HL-60 (cell line): ENCODE data around the gene SLC19A3.

Source experiments
- DNase-seq, 2 experiments: peaks; one replicate each; pipeline ENCODE4 v3.0.0-alpha.2; 2010 to 2020; ENCODE audit warnings: low read depth in 1 of 2, low spot score in 1 of 2
- H3K27ac ChIP-seq: fragments of 250-450 bp; sonication (Bioruptor Pico); replicated peaks from 2 replicates; pipeline ENCODE4 v1.5.1; 2020; ENCODE audit warnings: mild to moderate bottlenecking, moderate library complexity
- H3K27me3 ChIP-seq: fragments of 250-450 bp; sonication (Bioruptor Pico); 2 replicates; pipeline ENCODE4 v1.5.1; 2021; ENCODE audit warnings: mild to moderate bottlenecking, moderate library complexity; ENCODE audit not compliant: insufficient read depth, poor library complexity, severe bottlenecking
- H3K4me3 ChIP-seq: replicated peaks from 2 replicates; pipeline ENCODE4 v1.5.1; 2011; ENCODE audit warnings: mild to moderate bottlenecking, control low read depth, low read length; ENCODE audit not compliant: insufficient read depth
- CTCF ChIP-seq: IDR thresholded peaks from one replicate; pipeline ENCODE4 v1.5.1; 2011; ENCODE audit warnings: low read length, control low read depth, inconsistent platforms; ENCODE audit not compliant: insufficient read depth
- GABPA ChIP-seq: IDR thresholded peaks from 2 replicates; pipeline ENCODE4 v1.6.1; 2012; ENCODE audit warnings: low read depth
- POLR2AphosphoS5 ChIP-seq: IDR thresholded peaks from 2 replicates; pipeline ENCODE4 v1.6.1; 2012; ENCODE audit warnings: low read depth
- SPI1 ChIP-seq: IDR thresholded peaks from 2 replicates; pipeline ENCODE4 v1.6.1; 2012; ENCODE audit warnings: low read depth, mild to moderate bottlenecking, borderline replicate concordance
- TF ChIP-seq, protein P1 (sequence below): IDR thresholded peaks from 2 replicates; pipeline ENCODE4 v1.6.1; 2012; ENCODE audit warnings: low read depth; ENCODE audit not compliant: insufficient replicate concordance

SLC19A3 gene

DNA sequence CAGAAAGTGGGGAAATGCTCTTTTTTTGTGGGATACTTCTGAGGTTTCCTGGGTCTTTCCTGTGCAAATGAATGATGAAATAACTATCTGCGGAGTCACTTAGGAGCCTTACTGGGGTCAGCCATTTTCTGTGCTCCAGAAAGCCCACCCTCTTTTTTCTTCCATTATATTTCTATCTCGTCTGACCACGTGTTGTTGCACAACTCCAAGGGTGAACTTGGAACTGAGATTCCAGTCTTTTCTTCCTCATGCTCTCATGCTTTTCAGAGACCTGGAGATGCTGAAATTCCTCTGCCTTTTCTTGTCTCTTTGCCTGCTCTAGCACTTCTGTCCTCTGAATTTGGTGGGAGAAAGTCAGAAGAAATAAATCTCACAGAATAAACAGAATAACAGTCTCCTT is 56.0 kb downstream of the SLC19A3 start:
- no peak for DNase-seq
- Histone ChIP-seq H3K27me3 (peaks cover 5% of the 10 kb centered on the region), H3K27ac (no peak overlapping the region), H3K4me3 (no peak overlapping the region)
- TF ChIP-seq SPI1 (no peak), GABPA (no peak), POLR2AphosphoS5 (no peak), CTCF (no peak)
- TF ChIP-seq, protein P1, sequence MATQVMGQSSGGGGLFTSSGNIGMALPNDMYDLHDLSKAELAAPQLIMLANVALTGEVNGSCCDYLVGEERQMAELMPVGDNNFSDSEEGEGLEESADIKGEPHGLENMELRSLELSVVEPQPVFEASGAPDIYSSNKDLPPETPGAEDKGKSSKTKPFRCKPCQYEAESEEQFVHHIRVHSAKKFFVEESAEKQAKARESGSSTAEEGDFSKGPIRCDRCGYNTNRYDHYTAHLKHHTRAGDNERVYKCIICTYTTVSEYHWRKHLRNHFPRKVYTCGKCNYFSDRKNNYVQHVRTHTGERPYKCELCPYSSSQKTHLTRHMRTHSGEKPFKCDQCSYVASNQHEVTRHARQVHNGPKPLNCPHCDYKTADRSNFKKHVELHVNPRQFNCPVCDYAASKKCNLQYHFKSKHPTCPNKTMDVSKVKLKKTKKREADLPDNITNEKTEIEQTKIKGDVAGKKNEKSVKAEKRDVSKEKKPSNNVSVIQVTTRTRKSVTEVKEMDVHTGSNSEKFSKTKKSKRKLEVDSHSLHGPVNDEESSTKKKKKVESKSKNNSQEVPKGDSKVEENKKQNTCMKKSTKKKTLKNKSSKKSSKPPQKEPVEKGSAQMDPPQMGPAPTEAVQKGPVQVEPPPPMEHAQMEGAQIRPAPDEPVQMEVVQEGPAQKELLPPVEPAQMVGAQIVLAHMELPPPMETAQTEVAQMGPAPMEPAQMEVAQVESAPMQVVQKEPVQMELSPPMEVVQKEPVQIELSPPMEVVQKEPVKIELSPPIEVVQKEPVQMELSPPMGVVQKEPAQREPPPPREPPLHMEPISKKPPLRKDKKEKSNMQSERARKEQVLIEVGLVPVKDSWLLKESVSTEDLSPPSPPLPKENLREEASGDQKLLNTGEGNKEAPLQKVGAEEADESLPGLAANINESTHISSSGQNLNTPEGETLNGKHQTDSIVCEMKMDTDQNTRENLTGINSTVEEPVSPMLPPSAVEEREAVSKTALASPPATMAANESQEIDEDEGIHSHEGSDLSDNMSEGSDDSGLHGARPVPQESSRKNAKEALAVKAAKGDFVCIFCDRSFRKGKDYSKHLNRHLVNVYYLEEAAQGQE, result no peak

- Histone ChIP-seq H3K4me3 (no peak overlapping the region), H3K27me3 (peaks cover 2% of the 10 kb centered on the region), H3K27ac (no peak overlapping the region)
- TF ChIP-seq, protein P1, result no peak
- TF ChIP-seq SPI1 (no peak), POLR2AphosphoS5 (no peak), CTCF (no peak), GABPA (no peak)
- DNase-seq, result no peak
Measured at GRCh38 chr2:227661025-227661649, 56.7 kb downstream of the SLC19A3 start.

- Histone ChIP-seq H3K27me3 (no peaks in the 10 kb centered on the region), H3K27ac (no peak overlapping the region), H3K4me3 (no peak overlapping the region)
- no peak for DNase-seq
- no peak for TF ChIP-seq SPI1
- TF ChIP-seq CTCF, result no peak
- TF ChIP-seq, protein P1, result no peak
- no peak for TF ChIP-seq GABPA
- TF ChIP-seq POLR2AphosphoS5, result no peak
Measured at GRCh38 chr2:227657199-227657845, 60.5 kb downstream of the SLC19A3 start.
